Measurements from ENCODE around the gene OBSCN.

- TF ChIP-seq CTCF (IDR thresholded peaks at IDR 0.05), result no peak
- no peak for TF ChIP-seq POLR2AphosphoS5 (IDR thresholded peaks at IDR 0.05)
Observed at GRCh38 chr1:228403231-228403631, 195.4 kb downstream of the OBSCN start.

Data from sigmoid colon (tissue), 4 donors.